Articular chondrocyte of knee joint (primary cell): ENCODE data around the gene PHF21A. TPM values are rescaled to one million over a fixed set of nuclear protein-coding genes. Genes with fewer than 3 reads are reported as not detected.

Experiments
- total RNA-seq: library from RNA; depleted of rRNA; stranded (reverse); fragments of >200 nt; gene quantifications from 2 replicates; pipeline ENCODE4 v1.2.3, GENCODE V29; 2012

PHF21A gene
- total RNA-seq = 21.0 and 31.0 TPM in 2 replicates

GRCh38 chr11:46121301-46121723, at the start of gene PHF21A:
PHF21A (minus strand) TSS chr11:46121454; CDS start chr11:46084219, 37,235 bp downstream.

GRCh38 chr11:45922425-45923082, 198.7 kb downstream of the PHF21A start, which contains the start of gene LARGE2:
LARGE2 (plus strand) TSS chr11:45922656; CDS start chr11:45922883, 227 bp downstream.

GRCh38 chr11:45917623-45918330, 203.5 kb downstream of the PHF21A start, which contains the start of gene PEX16:
PEX16 (minus strand) TSS chr11:45917877; CDS start chr11:45917811, 66 bp downstream.

GRCh38 chr11:45906965-45907611, 214.2 kb downstream of the PHF21A start, which contains the start of gene FREY1:
FREY1 (minus strand) TSS chr11:45907271; CDS start chr11:45907245, 26 bp downstream.

GRCh38 chr11:45885274-45885920, 235.9 kb downstream of the PHF21A start, which contains the start of gene MAPK8IP1:
MAPK8IP1 (plus strand) TSS chr11:45885651; CDS start chr11:45885821, 170 bp downstream.

Other genes starting within 250 kb of the PHF21A start
- 8.3 and 9.0 TPM in 2 replicates for gene MAPK8IP1, start 235.8 kb downstream of the PHF21A start, total RNA-seq
- 1.2 and 2.2 TPM in 2 replicates for gene FREY1, start 214.2 kb downstream of the PHF21A start, total RNA-seq
- 18.6 and 21.2 TPM in 2 replicates for gene PEX16, start 203.6 kb downstream of the PHF21A start, total RNA-seq
- gene LARGE2, start 198.8 kb downstream of the PHF21A start, total RNA-seq = not detected in 2 replicates
- gene CREB3L1, start 156.2 kb upstream of the PHF21A start, total RNA-seq = 23.1 and 36.8 TPM in 2 replicates
- 36.4 and 37.4 TPM in 2 replicates for gene DGKZ, start 226.0 kb upstream of the PHF21A start, total RNA-seq